ENCODE data around the gene AXL. TPM values are rescaled to one million over a fixed set of nuclear protein-coding genes. Genes with fewer than 3 reads are reported as not detected.

AXL gene
- total and polyA plus RNA-seq, 2 of the 13 experiments (the other 11 are each of a cell fraction or from before 2014, with no cell fraction given), result 0.71 to 5.9 TPM

DNA sequence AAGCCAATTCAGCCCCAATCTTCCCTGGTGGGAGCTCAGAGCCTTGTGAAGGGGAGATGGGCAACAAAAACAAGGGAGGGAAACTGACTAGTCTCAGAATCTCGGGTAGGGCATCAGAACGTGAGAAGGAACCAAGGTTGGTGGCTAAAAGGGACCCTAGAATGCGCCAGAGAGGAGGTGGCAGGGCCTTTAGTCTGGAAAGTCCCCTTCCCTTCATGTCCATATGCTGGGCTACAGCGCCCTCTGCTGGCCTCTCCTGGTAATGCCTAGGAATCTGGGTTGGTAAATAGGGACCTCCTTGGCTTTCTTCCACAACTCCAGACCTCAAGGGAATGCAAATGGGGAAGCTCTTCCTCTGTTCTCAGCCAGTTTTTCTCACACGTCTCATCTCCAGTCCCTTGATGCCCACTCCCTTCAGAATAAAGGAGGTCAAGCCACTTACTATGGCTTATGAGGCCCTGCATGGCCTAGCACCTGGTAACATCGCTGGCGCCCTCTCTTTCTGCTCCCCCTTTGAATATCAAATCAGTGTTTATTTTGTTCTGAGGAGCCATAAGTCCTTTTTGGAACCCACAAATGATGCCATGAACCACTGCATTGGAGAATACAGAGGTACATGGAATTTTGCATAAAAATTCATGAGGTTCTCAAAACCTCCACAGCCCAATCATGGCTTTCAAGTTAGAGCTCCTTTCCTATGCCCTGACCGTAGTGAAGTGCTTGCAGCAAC is 89.6 kb downstream of the AXL start (continued):
- TF ChIP-seq CSRNP1 (CRISPR knock-in tag; IDR thresholded peaks at IDR 0.05) (no peak), ZNF205 (CRISPR knock-in tag; IDR thresholded peaks at IDR 0.05) (no peak), HNRNPH1 (optimal IDR thresholded peaks at IDR 0.05; ENCODE audit: low read depth, low read length) (no peak), ZNF432 (CRISPR knock-in tag; IDR thresholded peaks at IDR 0.05; ENCODE audit: borderline replicate concordance) (no peak), SP2 (CRISPR knock-in tag; IDR thresholded peaks at IDR 0.05) (no peak), ZNF747 (CRISPR knock-in tag; IDR thresholded peaks at IDR 0.05; ENCODE audit: borderline replicate concordance) (no peak), SNAPC5 (CRISPR knock-in tag; IDR thresholded peaks at IDR 0.05; ENCODE audit: borderline replicate concordance) (no peak), ZFP90 (CRISPR knock-in tag; IDR thresholded peaks at IDR 0.05; ENCODE audit: borderline replicate concordance) (0 out of 2 replicates have a peak, but pooled peaks have one; percentile 48), HNF4G (IDR thresholded peaks at IDR 0.05; ENCODE audit: borderline replicate concordance, low read depth, low read length) (no peak), HNF4G (CRISPR knock-in tag; IDR thresholded peaks at IDR 0.05; ENCODE audit: borderline replicate concordance, low read depth) (no peak), AKNA (CRISPR knock-in tag; IDR thresholded peaks at IDR 0.05; ENCODE audit: borderline replicate concordance) (no peak), ZBTB2 (CRISPR knock-in tag; IDR thresholded peaks at IDR 0.05; ENCODE audit: low read depth) (no peak), TIGD3 (CRISPR knock-in tag; IDR thresholded peaks at IDR 0.05; ENCODE audit: borderline replicate concordance) (no peak), ZNF34 (CRISPR knock-in tag; IDR thresholded peaks at IDR 0.05; ENCODE audit: borderline replicate concordance) (no peak), ZNF550 (CRISPR knock-in tag; IDR thresholded peaks at IDR 0.05; ENCODE audit: borderline replicate concordance) (no peak), FOXK2 (IDR thresholded peaks at IDR 0.05) (peak; percentile 35; the same call in 1 of the 2 replicates), ZNF44 (CRISPR knock-in tag; IDR thresholded peaks at IDR 0.05) (no peak), CREM (IDR thresholded peaks at IDR 0.05) (no peak), CREM (CRISPR knock-in tag; IDR thresholded peaks at IDR 0.05) (no peak)

Measured in HepG2 (cell line).